Measurements from ENCODE around the gene NID1.

Gene NID1

GRCh38 chr1:236063919-236064673 is 794 bp downstream of the NID1 start:
- peak in 1 of 2 donors; percentile 37 for DNase-seq

- no peak for DNase-seq
Observed at GRCh38 chr1:236063551-236063918, 1.4 kb downstream of the NID1 start.

GRCh38 chr1:236060286-236060685 is 4.6 kb downstream of the NID1 start:
- no peak for DNase-seq

GRCh38 chr1:236059011-236059410 is 5.9 kb downstream of the NID1 start:
- no peak for DNase-seq

DNA sequence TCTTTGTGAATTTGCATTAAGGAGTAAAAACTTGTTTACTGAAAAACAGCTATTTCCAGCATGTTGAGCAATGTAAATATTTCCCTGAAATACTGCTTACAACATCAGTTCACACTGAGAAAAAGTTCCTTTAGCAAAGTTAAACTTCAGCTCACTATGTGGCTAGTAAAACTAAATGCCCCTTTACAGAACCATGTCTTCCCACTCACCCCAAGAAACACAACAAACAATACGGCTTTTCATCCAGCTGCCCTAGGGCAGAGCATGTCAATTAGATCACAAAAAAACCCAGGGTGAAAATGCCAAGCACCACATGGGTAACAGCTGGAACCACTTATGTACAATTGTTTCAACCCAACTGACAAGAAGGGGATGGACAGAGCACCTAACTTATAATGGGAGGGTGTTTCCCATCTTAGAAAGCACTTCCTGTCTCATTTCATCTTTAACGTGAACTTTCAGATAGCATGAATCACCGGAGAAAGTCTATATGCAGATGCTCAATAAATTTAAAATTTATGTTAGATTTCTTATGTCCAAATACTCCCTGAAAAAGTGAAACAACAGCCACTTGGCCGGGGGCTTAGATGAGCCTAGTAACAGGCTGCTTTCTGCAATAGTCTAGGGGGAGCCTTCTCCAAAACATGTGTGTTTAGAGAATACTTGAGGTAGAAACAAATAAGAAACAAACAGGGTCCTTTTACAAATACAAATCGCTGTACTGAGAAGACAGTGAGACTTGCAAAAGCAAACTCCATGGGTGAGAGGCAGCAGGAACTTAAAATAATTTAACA is 6.6 kb downstream of the NID1 start:
- no peak for DNase-seq

DNA sequence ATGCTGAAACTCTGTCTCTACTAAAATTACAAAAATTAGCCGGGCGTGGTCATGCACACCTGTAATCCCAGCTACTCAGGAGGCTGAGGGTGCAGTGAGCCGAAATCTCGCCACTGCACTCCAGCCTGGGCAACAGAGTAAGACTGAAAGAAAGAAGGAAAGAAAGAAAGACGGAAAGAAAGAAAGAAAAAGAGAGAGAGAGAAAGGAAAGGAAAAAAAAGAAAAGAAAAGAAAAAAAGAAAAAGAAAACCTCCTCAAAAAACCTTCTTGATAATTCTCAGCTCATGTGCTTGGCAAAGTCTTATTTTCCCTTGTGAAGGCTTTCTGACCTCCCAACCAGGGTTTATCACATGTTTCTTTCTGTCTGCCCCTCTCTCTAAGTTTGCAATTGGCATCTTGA is 7.3 kb downstream of the NID1 start:
- no peak for DNase-seq

DNA sequence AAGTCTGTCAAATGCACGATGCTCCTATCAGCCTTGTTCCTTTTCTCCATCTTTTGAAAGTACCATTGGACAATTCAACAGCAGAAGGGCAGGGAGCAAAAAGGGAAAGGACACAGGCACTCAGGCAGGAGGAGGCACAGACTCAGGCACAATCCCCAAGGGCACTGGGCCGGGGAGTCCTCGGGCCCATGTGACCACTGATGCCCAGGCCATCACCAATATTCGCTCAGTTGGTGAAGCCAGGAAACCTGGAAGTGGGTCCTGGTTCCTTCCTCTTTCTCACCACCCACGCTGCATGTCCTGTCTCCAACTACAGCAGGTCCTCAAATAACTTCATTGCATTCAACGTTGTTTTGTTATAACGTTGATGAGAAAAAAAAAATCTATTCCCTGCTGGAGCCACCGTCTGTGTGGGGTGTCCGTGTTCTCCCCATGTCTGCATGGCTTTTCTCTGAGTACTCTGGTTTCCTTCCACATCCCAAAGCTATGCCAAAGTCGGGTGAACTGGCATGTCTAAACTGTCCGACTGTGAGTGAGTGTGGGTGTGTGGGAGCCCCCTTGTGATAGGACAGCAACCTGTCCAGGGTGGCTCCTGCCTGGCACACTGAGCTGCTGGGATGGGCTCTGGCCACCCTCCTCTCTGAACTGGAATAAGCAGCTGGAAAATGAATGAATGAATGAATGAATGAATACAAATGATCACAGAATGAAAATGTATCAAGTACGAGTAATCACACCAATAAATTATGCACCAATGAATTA is 12.5 kb downstream of the NID1 start:
- DNase-seq = no peak

DNA sequence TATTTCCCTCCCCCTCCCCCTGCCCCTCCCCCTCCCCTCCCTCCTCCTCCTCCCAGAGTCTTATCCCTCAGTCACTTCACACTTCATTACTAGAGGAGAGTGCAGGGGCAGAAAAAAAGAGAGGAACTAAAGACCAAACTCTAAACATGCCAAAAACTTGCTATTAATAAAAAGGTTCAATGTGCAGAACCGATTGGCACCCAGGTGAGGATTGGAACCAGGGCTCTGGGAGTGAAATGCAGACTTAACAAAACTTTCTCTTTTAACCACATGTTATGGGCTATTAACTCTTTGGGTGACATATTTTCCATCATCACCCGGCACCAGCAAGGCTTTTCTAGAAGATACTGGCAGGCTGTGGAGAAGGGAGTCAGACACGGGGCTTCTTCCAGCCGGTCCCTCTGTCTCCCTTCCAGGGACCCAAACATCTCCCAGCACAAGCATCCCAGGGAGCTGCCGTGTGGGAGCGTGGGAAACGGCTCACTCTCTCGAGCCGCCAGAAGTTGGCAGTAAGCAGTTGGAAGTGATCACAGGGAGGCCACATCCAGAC is 13.6 kb downstream of the NID1 start:
- DNase-seq = no peak

GRCh38 chr1:236045771-236046170 is 19.1 kb downstream of the NID1 start:
- DNase-seq = no peak

DNA sequence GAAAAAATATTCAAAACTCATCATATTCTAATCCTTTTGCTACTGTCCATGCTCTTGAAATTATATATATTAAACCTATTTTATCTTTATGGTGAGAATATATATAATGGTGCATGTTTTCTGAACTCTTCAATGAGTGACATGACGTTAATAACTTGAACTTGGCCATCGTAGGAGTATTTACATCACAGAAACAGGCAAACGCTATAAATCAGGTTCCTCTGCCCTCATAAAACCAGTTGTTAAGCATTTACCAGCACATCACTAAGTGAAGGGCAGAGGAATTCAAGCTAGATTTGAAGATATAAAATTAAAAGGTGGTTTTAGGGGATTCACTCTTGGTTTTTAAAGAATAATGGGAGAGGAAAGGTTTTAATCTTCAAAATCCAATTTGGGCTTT is 20.5 kb downstream of the NID1 start:
- DNase-seq = no peak

DNA sequence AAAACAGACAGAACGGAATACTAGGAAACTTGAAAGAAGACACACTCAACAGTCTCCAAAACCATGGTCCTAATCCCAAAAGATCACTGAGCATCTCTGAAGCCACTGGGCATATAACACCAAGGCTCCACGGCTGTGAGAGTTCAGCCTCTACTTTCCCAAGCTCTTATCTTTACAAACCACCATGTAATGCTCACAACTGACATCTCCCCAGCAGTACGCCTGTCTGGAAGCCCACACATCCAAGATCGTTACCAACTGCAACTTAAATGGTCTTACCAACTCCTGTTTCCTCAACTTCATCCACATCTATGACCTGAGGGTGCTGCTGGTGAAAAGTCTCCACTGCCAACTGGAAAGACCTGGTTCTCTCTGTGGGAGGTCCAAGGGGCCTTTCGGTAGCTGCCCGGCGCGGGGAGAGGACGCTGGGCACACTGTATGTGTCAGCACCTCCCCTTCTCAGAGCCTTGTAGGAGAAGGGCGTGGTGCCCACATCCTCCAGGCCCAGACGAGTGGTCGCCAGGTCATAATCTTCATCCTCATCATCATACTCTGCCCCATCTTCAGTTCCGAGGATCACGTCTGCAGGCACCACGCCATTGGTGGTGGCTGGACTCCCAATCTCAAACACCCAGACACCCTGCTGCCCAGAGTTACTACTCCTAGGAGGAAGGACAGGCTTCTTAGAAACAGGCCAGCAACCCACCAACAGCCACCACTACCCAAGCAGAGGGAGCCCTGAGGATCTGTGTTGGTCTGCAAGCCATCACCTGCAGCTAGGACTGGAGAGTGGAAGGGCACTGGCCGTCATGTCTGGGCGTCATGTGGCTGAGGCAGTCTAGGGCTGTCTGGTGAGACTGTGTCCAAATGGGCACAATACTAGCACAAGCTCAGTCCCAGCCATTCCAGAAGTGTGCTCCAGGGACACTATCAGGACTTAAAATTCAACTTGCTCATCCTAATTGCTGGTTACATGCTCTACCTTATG is 23.0 kb downstream of the NID1 start:
- DNase-seq = no peak

- DNase-seq = no peak
Observed at GRCh38 chr1:236039740-236040685, 24.9 kb downstream of the NID1 start.

- no peak for DNase-seq
Observed at GRCh38 chr1:236038034-236038433, 26.9 kb downstream of the NID1 start.

- DNase-seq = no peak
Observed at GRCh38 chr1:236035681-236036101, 29.2 kb downstream of the NID1 start.

DNA sequence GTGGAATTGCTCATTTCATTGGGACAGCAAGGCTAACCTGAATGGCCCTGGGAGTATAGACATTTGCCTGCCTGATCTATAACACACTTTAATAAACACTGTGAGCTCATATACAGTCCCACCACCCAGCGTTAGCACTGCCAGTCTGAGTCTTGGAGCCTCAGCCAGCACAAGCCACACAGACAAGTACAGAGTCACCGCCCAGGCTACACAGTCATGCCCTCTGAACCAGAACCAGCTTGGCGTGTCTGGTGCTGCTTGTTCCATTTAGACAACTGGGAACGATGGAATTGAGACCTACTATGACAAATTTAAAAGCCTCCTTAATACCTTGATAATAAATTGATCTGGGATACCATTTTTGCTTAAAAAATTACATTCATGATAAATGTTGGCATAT is 31.6 kb downstream of the NID1 start:
- DNase-seq = no peak

- DNase-seq = no peak
Observed at GRCh38 chr1:236030534-236030933, 34.4 kb downstream of the NID1 start.

DNA sequence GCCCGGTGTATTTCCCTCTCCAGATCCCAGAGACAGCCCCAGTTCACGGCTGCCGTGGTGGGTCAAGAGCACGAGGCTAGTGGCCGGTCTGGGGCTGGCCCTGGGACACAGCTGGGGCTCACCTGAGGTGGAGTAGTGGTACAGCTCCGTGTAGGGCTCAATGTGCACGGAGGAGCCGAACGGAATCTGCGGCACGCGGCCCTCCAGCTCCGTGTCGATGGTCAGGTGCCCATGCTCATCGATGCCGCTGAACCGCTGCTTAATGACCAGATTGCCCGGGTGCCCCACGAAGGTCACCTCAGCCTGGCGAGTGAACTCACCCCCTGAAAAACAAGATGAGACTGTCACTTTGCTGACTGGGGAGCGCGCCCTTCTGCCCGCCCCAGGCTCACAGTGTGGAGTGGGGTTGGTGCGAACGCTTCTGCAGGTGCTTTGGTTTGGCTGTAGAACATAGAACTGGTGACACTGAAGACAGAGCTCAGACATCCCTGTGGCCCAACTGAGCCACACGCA is 35.4 kb downstream of the NID1 start:
- no peak for DNase-seq

DNA sequence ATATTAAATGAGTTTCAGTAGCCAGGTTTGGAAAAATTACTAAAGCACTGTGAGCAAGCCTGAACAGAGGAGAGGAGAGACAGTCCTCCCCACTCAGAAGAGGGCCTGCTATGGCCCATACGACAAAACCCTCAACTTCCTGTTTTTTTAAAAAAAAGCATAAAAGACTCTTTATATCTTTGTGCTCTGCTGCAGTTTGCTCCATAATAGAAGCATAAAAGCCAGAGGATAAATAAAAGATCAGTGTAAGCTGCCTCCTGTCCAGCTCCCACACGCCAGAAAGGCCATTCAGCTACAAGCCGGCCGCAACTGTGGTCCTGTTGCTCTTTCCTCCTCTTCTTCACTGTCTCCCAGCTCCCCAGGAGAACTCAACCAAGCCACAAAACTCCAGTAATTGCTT is 37.8 kb downstream of the NID1 start:
- no peak for DNase-seq

DNA sequence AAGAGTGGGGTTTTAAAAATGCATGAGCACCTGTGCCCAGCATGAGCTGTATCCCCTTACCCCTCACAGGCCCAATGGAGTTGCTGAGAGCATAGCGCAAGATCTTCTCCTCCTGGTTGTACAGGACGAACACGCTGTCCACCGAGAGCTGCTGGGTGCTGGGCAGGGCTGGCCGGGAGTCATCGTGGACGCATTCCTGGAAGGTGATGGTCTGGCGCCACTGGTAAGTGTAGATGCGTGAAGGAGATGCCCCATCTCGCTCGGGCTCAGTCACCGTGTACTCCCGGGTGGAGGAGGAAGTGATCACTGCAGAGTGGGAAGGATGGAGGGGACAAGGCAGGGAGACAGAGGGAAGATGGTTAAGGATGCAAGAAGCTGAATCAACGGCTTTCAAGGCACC is 39.1 kb downstream of the NID1 start:
- no peak for DNase-seq

- DNase-seq = no peak
Observed at GRCh38 chr1:236024641-236025040, 40.2 kb downstream of the NID1 start.
